Colonic mucosa (tissue), 4 donors: ENCODE data around the gene ADNP. TPM values are rescaled to one million over a fixed set of nuclear protein-coding genes. Genes with fewer than 3 reads are reported as not detected.
"Not testable (repeated sequence)": the region's sequence is repeated elsewhere in the genome, so short reads cannot be mapped to it uniquely, and the experiment has no call there.

Source experiments
- DNase-seq: peaks from one replicate; pipeline ENCODE4 v3.0.0-alpha.2; 2020
- H3K27ac ChIP-seq: fragments of 200-600 bp; one replicate; pipeline ENCODE4 v1.8.0; 2021
- H3K27me3 ChIP-seq: fragments of 200-600 bp; one replicate; pipeline ENCODE4 v1.8.0; 2021
- H3K36me3 ChIP-seq: fragments of 200-600 bp; one replicate; pipeline ENCODE4 v1.8.0; 2021
- H3K4me1 ChIP-seq: fragments of 200-600 bp; one replicate; pipeline ENCODE4 v1.8.0; 2021; ENCODE audit warnings: mild to moderate bottlenecking
- H3K4me3 ChIP-seq: fragments of 200-600 bp; one replicate; pipeline ENCODE4 v1.8.0; 2021
- H3K9ac ChIP-seq, 2 donors: one replicate each; pipeline ENCODE4 v1.7.0; 2013; ENCODE audit warnings: control low read depth in 2 of 2, low read depth in 2 of 2, low read length in 2 of 2
- H3K9me3 ChIP-seq: fragments of 200-600 bp; one replicate; pipeline ENCODE4 v1.8.0; 2021
- intact Hi-C: fragments of 100-400 bp; cut with DNase I; formaldehyde crosslinking; loops from one replicate; pipeline ENCODE4 v1.14.1; 2022
- total RNA-seq, 2 donors: library from RNA; stranded (reverse); fragmentation: NEBNext Ultra II Directional in 1 of 2; extraction: Animal tissue kit (Norgen Biotek cat#: 25700) in 1 of 2; gene quantifications; one replicate each; pipeline ENCODE4 v1.2.1, GENCODE V29; 2021
- TF ChIP-seq, protein P1 (sequence below): fragments of 200-600 bp; IDR thresholded peaks from one replicate; pipeline ENCODE4 v1.8.0; 2022; ENCODE audit warnings: antibody characterized with exemption, mild to moderate bottlenecking
- donor health status: healthy.
- donor health status: DM: no; HTN: no; CAD: no.
- donor health status: DM: no; HTN: no; CAD: no.

The ADNP gene
- total RNA-seq, 2 donors from 2014 or later, result 46.8 to 54.0 TPM

DNA sequence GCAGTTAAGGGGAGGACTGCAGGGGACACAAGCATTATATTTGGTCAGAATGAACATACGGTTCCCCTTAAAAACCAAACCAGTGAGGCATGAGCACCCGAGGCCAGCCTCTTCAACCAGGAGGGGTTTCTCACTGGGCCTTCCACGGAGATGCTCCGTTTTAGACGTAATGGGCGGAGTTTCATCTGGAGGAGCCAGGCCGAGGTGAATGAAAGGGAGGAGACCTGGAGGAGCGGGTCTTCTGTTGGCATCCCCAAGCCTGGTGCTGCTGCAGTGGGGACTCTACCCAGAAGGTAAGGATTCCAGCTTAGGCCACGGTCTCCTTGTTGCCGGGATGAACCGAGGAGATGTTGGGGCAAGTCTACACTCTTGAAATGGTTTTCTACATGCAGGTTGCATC is 47.4 kb downstream of the ADNP start:
- H3K27me3 ChIP-seq, result no peaks in the 10 kb centered on the region
- intact Hi-C loops, result no loop called here
- DNase-seq, result no peak

DNA sequence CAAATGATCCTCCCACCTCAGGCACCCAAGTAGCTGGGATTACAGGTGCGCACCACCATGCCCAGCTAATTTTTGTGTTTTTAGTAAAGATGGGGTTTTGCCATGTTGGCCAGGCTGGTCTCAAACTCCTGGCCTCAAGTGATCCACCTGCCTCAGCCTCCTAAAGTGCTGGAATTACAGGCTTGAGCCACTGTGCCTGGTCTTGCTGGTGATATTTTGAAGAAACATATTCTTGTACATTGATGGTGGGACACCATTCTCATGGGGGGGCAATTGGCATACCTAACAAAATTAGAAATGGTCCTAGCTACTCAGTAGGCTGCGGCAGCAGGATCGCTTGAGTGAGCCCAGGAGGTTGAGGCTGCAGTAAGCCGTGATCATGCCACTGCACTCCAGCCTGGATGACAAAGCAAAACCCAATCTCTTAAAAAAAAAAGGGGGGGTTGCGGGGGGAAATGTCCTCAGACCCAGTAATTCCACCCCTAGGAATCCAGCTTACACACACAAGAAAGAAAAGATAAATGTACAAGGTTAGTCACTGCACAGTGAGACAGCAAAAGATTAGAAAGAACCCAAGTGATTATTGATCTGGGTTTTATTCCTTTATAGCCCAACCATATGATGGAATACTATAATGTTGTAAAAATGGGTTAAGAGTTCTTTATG is 49.3 kb downstream of the ADNP start:
- H3K4me3 ChIP-seq, H3K9me3 ChIP-seq, H3K4me1 ChIP-seq, H3K27ac ChIP-seq, H3K27me3 ChIP-seq, H3K36me3 ChIP-seq, DNase-seq, H3K9ac ChIP-seq, intact Hi-C loops: not testable (repeated sequence)

More for the DNA sequence above, 47.4 kb downstream of the ADNP start:
- Histone ChIP-seq H3K9ac (no peak overlapping the region), H3K4me1 (no peaks in the 10 kb centered on the region), H3K36me3 (no peaks in the 10 kb centered on the region), H3K9me3 (no peaks in the 10 kb centered on the region), H3K4me3 (no peak overlapping the region), H3K27ac (no peak overlapping the region)
- TF ChIP-seq, protein P1, sequence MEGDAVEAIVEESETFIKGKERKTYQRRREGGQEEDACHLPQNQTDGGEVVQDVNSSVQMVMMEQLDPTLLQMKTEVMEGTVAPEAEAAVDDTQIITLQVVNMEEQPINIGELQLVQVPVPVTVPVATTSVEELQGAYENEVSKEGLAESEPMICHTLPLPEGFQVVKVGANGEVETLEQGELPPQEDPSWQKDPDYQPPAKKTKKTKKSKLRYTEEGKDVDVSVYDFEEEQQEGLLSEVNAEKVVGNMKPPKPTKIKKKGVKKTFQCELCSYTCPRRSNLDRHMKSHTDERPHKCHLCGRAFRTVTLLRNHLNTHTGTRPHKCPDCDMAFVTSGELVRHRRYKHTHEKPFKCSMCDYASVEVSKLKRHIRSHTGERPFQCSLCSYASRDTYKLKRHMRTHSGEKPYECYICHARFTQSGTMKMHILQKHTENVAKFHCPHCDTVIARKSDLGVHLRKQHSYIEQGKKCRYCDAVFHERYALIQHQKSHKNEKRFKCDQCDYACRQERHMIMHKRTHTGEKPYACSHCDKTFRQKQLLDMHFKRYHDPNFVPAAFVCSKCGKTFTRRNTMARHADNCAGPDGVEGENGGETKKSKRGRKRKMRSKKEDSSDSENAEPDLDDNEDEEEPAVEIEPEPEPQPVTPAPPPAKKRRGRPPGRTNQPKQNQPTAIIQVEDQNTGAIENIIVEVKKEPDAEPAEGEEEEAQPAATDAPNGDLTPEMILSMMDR, result no peak

DNA sequence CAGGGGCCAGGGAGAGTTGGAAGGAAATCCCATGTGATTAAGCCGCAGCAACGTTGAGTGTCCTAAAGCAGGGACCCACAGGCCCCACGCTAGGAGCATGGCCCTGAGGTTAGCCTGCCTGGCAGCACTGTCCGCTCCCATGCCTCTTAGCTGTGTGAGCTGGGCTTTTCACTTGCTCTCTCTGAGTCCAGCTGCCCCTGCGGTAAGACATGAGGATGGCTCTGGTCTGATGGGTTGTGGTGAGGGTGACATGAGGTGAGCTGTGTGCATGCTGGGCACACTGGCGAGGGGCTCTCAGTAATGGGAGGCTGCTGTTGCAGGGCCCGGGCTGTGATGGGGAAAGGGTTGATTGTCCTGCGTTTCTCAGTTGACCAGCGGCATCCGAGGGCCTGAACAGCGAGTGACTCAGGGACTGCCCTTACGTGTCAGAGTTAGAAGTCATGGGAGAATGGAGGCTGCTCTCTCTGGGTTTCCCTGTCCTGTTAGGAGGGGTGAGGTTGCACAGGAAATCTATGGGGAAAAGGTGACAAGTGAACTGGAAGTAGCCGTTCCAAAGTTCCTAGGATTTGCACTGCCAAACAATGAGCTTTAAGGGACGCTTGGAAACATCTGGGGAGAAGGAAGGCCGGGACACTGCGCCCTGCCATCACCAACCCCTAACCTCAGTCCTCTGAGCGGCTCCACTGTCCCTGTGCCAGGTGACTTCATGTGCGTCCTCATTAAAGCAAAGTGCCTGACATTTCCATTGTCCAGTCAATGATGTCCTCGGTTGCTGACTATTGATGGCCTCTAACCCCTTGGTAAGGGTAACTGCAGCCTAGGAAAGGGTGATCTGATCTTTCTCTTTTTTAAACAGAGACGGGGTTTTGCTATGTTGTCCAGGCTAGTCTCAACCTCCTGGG is 51.3 kb downstream of the ADNP start:
- Histone ChIP-seq H3K4me3 (no peak overlapping the region), H3K27ac (no peak overlapping the region), H3K9me3 (no peaks in the 10 kb centered on the region), H3K9ac (no peak overlapping the region), H3K27me3 (no peaks in the 10 kb centered on the region), H3K4me1 (no peaks in the 10 kb centered on the region), H3K36me3 (no peaks in the 10 kb centered on the region)
- TF ChIP-seq, protein P1, result no peak
- no peak for DNase-seq
- intact Hi-C loops, result no loop called here

DNA sequence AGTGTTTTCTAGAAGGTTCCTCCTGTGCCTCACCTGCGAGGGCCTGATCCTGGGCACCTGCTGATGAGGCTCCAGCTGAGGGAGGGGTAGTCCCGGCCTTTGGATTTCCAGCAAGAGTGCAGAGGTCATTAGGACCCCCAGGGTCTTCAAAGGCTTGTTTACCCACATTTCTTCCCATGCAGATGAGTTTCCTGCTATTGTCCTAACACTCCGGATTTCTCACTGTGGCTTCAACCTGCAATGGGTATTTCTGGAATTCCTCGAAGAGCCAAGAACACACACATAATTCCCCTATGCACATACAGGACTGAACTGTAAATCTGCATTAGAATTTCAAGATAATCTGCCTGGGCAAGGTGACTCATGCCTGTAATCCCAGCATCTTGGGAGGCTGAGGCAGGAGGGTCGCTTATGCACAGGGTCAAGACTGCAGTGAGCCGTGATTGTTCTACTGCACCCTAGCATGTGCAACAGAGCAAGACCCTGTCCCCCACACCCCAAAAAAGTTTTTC is 53.9 kb downstream of the ADNP start:
- Histone ChIP-seq H3K4me3 (no peak overlapping the region), H3K27ac (no peak overlapping the region), H3K9ac (no peak overlapping the region), H3K4me1 (no peaks in the 10 kb centered on the region), H3K27me3 (no peaks in the 10 kb centered on the region), H3K36me3 (no peaks in the 10 kb centered on the region), H3K9me3 (no peaks in the 10 kb centered on the region)
- intact Hi-C loops, result no loop called here
- TF ChIP-seq, protein P1, result no peak
- DNase-seq, result no peak

DNA sequence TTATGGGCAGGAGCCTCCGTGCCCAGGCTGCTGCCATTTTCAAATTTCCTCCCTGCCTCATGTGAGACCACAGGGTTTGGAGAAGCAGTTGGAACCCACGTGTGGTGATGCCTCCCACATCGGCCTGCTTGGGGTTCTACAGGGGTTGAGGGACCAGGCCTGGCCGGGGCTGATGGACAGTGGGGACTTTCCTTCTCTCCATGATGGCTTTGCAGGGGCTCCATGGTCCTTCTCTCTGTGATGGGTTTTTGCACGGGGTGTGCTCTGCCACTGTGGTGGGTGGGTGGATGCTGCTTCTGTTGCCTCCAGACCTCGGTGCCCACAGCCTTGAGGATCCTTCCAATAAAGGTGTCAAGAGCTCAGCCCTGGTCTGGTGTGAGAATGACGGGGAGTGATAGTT is 54.4 kb downstream of the ADNP start:
- no peak for DNase-seq
- Histone ChIP-seq H3K36me3 (no peaks in the 10 kb centered on the region), H3K9ac (no peak overlapping the region), H3K9me3 (no peaks in the 10 kb centered on the region), H3K27me3 (no peaks in the 10 kb centered on the region), H3K4me3 (no peak overlapping the region), H3K4me1 (no peaks in the 10 kb centered on the region), H3K27ac (no peak overlapping the region)
- intact Hi-C loops, result no loop called here
- TF ChIP-seq, protein P1, result no peak
